Activated T-cell treated with anti-CD3 and anti-CD28 coated beads for 48 hours (primary cell): ENCODE measurements around the gene KCTD7.
A peak's percentile ranks its signal among the peaks of the same experiment; 100 is the strongest.
"Not testable (repeated sequence)": the region's sequence is repeated elsewhere in the genome, so short reads cannot be mapped to it uniquely, and the experiment has no call there.

Experiments
- DNase-seq: peaks from one replicate; pipeline ENCODE4 v3.0.0-alpha.2; 2020; ENCODE audit warnings: low read depth

KCTD7 gene

DNA sequence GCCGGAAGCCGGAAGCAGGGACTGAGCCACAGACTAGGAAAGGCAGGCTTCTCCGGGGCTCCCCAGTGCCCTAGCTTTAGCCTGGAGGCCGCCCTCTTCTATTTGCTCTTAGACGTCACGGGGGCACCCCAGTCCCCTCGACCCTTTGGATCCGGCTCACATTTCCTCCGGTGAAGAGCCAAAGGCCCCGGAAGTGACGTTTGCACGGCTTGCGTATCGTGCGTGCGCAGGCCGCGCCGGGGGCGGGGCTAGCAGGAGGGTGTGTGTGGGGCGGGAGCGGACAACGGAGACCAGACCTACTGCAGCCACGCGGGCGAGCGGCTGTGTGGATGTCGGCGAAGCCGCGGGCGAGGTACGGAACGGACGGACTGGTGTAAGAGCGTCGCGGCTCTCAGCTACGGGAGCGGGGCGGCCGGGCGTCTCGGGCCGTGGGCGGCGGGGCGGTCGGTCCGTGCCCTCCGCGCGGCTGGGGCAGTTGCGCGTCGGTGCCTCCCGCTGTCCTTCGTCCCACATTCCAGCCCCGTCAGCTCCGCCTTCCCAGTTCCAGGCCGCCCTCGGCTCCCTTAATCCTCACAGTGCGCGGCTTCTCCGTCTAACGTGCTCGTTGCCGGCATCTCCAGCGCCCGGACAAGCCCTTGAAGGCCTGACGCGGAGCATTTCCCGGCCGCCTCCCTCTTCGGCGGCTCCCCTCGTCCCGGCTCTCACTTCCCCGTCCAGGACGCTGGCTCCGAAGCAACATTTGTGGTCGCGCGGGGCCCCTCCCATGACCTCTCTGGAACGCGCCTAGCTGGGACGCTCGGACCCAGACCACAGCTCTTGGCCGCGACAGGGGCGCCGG lies 25.8 kb downstream of the KCTD7 start:
- peak; percentile 96 for DNase-seq

DNA sequence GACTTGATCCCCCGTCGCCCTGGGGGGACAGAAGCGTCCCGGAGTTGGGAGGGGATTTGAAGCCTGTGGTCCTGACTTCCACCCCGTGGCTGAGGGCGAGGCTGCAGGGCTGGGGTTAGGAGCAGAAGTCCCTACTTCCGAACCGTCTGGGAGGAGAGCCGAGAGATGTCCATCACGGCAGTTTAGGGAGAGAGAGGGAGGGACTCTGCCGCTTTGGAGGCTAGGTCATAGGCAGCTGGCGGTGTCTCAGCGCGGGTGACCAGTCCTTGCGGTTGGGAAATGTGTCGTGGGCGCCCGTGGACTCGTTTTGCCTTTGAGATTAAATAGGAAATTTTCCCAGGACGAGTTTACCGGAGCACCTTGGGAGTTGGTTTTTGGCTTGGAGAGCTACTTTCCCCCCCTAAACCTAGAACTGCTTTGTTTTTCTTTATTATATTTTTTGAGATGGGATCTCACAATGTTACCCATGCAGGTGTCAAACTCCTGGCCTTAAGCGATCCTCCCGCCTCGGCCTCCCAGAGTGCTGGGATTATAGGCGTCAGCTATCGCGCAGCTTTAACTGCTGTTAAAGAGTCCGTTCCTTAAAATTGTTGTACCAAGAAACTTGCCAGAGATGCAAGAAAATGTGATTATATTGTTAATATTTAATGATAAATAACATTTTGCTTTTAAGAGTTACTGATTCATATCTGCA lies 26.6 kb downstream of the KCTD7 start:
- DNase-seq, result not testable (repeated sequence)

DNA sequence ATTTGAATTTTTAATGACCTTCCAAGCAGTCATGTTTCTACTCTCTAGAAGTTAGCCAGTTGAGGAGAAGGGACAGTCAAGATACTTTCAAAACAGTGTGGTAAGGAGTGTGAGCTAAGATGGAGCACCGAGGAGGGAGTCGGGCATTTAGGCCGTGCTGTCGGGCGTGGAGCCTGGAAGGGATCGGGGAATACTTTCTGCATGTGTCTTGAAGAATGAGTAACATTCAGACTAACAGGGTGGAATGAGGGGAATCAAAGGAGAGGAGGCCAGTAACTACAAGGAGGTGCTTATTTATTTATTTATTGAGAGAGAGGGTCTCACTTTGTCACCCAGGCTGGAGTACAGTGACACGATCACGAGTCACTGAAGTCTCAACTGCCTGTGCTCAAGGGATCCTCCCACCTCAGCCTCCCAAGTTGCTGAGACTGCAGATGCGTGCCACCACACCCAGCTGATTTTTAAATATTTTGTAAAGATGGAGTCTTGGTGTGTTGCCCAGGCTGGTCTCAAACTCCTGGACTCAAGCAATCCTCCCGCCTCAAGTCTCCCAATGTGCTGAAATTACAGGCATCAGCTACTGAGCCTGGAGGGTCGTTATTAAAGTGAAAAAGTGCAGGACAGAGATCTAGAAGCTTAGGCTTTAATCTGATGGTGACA lies 27.3 kb downstream of the KCTD7 start:
- not testable (repeated sequence) for DNase-seq

DNA sequence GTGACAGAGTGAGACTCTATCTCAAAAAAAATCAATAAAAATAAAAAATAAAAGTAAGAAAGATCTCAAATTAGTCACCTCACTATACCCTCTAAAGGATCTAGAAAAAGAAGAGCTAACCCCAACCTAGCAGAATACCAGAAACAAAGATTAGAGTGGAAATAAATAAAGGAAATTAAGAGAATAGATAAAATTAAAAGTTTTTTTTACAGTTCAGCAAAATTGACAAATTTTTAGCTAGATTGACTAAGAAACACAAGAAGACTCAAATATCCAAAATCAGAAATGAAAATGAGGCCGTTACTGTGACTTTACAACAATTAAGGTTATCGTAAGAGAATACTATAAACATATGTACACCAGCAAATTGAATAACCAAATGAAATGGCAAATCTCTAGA lies 29.1 kb downstream of the KCTD7 start:
- no peak for DNase-seq

- no peak for DNase-seq
Observed at GRCh38 chr7:66662646-66663264, 34.1 kb downstream of the KCTD7 start.

- no peak for DNase-seq
Observed at GRCh38 chr7:66664590-66665293, 36.1 kb downstream of the KCTD7 start.

DNA sequence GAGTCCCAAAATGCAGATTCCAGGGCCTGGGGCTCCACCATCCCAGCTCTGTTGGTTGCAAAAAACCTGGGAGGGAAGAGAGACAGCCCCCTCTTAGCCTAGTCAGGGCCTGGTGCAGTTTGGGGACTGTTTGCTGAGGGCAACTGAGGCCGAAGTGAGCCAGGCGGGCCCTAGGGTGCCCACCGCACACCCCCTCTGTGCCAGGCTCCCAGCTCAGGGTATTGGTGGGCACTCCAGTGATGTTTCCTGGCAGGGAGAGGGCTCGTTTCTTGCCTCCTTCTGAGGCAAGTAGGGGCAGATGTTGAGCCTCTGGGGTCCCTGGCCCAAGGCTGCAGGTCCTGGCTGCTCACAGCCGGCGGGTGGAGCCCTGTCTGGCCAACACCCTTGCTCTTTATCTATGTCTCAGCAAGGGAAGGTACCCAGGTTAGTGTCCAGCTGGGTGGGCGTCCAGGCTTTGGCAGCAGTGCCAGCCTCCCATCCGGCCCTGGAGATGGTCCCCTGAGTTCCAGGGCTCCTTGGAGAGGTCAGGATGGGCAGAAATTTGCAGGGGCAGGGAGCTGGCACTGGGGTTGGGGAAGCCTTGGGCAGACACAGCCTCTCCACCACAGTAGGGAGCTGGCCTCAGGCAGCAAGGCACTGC lies 37.8 kb downstream of the KCTD7 start:
- no peak for DNase-seq

DNA sequence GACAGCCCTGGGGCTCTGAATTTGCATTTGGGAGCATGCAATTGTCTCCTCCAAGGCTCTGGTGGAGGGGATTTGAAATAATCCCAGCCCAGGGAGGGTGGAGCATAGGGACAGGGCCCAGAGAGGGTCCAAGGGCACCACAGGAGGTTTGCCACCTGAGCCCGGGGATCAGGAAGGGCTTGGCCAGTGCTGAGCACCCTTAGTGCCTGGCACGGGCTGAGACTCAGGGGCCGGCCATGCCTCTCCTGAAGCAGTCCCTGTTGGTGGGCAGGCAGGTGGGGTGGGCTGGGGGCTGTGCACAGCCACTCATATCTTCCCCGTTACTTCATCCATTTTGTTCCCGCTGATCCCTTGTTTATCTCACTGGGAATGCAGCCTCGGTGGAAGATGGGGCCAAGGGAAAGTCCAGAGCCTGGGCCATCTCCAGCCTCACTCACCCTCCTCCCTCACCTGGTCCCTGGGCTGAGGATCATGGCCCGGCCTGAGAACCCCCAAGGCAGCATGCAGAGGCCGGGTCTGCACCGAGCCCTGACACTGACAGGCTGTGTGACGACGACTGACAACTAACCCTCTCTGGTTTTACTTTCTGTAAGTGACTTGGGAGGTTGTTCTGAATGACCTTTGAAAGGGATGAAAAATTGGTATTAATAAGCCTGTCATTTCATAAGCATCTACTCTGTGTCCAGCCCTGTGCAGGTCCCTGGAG lies 38.5 kb downstream of the KCTD7 start:
- DNase-seq, result no peak

DNA sequence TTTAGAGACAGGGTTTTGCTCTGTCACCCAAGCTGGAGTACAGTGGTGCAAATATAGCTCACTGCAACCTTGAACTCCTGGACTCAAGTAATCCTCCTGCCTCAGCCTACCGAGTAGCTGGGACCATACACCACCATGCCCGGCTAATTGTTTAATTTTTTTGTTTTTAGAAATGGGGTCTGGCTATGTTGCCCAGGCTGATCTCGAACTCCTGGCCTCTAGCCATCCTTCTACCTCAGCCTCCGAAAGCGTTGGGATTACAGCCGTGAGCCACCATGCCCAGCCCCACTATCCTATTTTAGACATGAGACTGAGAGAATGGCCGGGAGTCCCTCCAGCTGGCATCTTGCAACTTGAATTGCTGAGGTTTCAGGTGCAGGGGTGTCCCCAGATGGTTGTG lies 39.4 kb downstream of the KCTD7 start:
- no peak for DNase-seq

DNA sequence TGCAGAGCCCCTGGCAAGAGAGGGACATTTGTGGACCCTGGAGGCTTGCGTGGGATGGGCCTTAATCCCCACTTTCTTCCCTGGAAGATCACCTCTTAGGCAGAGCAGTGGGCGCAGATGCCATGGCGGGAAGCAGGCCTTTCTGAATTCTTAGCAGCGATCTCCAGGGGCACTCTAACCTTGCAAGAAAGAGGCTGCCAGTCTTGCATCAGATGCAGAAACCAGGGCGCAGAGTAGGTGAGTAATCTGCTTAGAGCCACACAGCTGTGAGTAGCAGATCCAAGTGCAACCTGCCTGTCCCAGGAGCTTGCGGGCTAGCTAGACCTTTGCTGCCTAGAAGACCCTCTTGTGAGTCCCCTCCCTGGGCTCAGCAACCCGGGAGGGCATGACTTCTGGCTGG lies 40.0 kb downstream of the KCTD7 start:
- DNase-seq, result no peak

DNA sequence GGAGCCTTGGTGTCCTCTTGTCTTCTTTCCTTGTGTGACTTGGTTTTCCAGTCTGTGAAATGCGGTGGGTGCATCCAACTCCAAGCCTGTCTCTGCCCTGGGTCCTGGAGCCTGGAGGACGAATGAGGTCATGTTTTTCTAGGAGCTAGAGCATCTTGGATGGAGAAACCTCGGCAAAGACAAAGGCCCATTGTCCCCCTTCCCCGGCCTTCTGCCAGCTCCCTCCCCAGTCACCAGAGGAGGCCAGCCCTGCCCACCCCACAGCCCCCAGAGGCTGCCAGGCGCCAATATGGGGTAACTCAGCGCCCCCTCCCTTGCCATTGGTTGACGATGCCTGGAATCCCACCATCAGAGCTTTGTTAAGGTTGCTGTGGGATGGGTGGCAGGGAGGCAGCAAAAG lies 40.4 kb downstream of the KCTD7 start:
- DNase-seq, result no peak

- no peak for DNase-seq
Observed at GRCh38 chr7:66669496-66669895, 40.8 kb downstream of the KCTD7 start.

- DNase-seq, result no peak
Observed at GRCh38 chr7:66671034-66671433, 42.4 kb downstream of the KCTD7 start.

GRCh38 chr7:66671486-66671885 lies 42.8 kb downstream of the KCTD7 start:
- not testable (repeated sequence) for DNase-seq

DNA sequence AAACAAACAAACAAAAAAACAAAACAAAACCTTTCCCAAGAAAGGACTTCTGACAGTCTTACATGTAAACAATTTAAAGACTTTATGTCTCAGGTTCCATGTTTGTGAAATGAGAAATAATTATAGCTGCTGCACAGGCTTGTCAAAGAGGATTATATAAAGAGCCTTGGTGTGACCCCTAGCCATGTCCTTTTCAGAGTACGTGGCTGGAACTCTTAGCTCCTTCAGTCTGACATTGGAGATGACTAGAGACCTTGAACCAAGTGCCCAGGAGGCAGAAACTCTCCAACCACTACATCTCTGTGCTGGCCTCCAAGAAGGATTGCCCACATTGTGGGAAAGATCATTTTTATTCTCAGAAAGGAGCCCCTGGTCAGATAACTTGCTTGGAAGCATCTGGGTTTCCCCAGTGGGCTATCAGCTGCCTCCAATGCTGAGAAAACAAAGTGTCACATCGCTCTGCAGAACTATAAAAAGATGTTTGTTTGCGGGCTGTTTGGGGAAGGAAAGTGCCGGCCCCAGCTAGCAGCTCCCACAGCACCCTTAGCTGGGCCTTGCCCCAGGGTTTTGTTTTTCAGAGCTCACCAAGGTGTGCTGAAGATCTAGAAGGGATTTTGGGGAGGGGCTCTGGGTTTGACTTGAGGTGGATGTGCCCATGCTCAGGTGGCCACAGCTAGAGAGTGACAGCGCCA lies 43.9 kb downstream of the KCTD7 start:
- DNase-seq, result not testable (repeated sequence)

GRCh38 chr7:66673124-66673640 lies 44.5 kb downstream of the KCTD7 start:
- DNase-seq, result not testable (repeated sequence)

DNA sequence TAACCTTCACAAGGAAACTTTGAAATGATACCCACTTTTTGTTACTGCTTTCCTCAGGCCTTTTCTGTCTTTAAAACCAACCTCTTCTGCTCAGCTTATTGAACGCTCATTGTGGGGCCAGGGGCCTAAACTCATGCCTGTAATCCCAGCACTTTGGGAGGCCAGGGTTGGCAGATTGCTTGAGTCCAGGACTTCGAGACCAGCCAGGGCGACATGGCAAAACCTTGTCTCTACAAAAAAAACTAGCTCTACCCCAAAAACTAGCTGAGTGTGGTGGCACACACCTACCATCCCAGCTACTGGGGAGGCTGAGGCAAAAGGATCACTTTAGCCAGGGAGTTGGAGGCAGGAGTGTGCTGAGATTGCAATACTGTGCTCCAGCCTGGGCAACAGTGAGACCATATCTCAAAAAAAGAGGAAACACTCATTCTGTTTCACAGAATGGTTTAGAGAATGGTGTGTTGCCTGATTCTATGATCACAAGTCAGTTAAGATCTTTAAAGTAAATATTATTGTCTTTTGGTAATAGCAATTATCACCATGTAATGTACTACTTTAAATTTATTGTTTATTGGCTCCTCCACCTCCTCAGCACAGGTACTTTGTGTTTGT lies 51.1 kb downstream of the KCTD7 start:
- DNase-seq, result no peak

- peak; percentile 96 for DNase-seq
Observed at GRCh38 chr7:66681491-66682349, 53.0 kb downstream of the KCTD7 start.
